Activated CD4-positive, alpha-beta T cell treated with anti-CD3 and anti-CD28 coated beads, Interleukin-2, amount 50 U/mL, for 24 hours (primary cell): Measurements from ENCODE around the gene ADRA1B.

Experiments used
- DNase-seq, 2 donors: peaks; one replicate each; pipeline ENCODE4 v3.0.0-alpha.2; 2020; ENCODE audit warnings: low read depth in 1 of 2, low spot score in 1 of 2

ADRA1B gene

GRCh38 chr5:159915904-159916840 is at the start of gene ADRA1B:
Gene ADRA1B (plus strand): TSS chr5:159916482. CDS start chr5:159916906, 424 bp downstream.
- DNase-seq: peak; percentile 21 to 42

DNA sequence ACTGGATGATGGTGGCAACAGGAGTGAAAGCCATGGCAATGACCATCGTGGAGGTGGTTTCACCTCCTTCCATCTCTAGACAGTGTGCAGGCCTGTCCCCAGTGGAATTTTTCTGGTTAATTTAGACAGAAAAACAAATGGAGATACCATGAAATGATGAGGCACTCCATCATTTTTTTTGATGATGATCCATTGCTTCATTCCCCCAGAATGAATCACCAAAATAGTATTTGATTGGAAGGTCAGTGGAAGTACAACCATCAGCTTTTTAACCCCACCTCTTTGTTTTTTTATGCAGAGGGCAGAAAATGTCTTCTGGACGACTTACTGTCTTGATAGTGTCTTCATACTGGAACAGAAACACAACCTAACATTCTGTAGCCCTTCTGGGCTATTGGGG is 42.6 kb upstream of the ADRA1B start:
- DNase-seq: no peak

GRCh38 chr5:159874263-159874662 is 42.0 kb upstream of the ADRA1B start:
- DNase-seq: no peak

DNA sequence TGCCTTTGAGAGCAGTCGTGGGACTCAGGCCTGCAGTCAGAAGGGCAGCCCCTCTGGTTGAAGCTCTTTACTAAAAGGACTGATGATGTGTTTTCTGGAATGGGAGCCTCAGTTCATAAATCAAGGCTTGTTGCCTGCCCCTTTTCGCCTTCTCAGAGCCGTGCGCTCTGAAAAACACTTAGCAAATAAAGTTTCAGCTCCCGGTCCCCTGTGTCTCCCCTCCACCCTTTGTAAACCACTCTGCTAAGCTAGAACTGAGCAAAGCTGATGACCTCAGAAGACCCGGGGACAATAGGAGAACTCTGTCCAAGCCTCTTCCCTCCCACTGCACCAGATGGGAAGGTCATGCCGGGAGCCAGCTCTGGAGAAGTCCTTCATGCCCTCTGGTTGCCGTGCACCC is 39.3 kb upstream of the ADRA1B start:
- no peak for DNase-seq

DNA sequence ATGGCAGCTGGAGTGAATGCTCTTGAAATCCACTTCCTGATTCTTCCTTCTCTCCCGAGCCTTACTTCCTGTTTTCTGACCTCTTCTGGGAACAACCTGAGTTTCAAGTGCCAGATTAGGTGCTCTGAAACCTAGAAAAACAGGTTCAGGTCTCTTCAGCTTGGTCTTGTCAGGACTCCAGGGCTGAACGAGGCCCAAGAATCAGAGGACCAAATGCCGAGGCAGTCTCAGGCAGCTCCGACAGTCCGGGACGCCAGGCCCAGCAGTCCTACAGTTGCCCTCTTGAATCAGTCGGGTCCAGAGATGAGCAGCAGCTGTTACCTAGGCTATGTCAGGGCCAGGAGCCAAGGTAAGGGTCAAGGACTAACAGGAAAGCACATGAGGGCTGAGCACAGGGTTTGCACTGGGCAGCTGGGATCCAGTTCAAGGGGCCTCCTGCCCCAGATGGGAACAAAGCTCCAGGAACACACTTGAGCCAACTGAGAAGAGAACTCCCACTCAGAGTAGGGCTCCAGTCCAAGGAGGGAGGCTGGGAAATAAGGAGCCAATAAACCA is 38.3 kb upstream of the ADRA1B start:
- DNase-seq: no peak

- no peak for DNase-seq
Measured at GRCh38 chr5:159878988-159879471, 37.3 kb upstream of the ADRA1B start.

GRCh38 chr5:159880676-159881075 is 35.6 kb upstream of the ADRA1B start:
- no peak for DNase-seq

DNA sequence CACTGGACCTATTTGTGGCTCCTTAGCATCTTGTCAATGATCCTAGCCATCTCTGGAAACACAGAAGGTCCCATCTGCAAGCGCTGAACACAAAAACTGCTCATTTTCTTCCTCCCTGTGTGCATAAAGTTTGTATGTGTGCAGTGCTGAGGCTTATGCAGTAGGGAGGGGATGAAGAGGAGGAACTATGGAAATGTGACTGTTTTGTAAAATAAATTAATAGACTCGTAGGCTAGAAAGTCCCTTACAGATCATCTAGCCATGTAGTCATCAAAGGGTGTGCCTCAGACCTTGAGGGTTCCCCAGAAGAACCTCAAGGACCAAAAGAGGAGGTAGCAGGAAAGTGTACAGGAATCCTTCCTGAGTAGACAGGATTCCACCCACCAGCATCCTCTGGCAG is 34.3 kb upstream of the ADRA1B start:
- no peak for DNase-seq

GRCh38 chr5:159883522-159883950 is 32.7 kb upstream of the ADRA1B start:
- DNase-seq: no peak

GRCh38 chr5:159884917-159885620 is 31.2 kb upstream of the ADRA1B start:
- no peak for DNase-seq

DNA sequence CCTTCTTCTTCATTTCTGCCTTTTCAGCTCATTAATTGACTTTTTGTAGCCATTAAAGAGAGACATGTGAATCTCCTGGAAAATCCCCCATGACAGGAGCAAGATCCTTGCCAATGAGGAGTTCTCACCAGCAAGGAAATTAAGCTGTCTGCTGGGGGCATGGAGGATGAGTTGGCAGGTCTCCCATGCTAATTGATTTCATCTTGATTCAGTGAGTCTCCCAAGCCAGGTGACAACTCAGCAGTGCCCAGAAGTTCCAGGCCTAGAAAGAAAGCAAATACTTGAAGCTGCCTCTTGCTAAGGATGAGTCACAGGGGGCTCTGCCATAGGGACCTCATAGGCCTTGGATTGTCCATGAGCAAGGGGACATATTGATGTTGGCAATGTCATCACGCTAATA is 30.0 kb upstream of the ADRA1B start:
- no peak for DNase-seq

DNA sequence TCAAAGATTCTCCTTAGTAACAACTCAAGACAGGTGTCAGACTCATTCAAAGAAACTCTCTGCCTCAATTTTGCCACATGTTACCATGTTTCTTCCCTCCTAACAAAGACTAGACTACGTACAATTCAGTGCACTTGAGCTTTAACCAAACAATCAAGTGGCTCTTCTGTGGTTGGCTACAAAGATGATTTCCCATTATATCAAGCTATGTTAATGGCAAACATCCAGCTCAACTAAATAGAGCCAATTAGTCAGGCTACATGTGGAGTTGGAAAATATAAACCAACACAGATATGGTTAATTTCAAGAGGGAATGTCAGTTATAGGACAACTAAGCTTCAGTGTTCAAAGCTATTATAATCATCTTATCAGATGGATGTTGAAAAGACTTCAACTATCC is 29.2 kb upstream of the ADRA1B start:
- no peak for DNase-seq

- DNase-seq: no peak
Measured at GRCh38 chr5:159888860-159889259, 27.4 kb upstream of the ADRA1B start.

DNA sequence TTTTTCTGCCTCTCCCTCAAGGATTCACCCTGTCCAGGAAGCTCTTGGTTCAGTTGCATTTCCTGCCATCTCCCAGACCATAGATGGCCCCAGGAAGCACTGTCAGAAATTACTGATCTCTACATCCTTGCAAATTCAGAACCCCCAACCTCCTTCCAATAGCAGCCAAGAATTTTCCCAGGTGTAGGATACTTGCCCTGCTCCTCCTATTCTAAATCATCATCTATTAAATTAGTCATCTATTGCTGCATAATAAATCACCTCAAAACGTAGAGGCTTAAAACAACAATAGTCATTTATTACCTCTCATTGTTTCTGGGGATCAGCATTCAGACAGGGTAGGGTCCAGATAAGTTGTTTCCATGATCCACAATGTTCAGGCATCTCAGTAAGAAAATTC is 26.1 kb upstream of the ADRA1B start:
- no peak for DNase-seq

DNA sequence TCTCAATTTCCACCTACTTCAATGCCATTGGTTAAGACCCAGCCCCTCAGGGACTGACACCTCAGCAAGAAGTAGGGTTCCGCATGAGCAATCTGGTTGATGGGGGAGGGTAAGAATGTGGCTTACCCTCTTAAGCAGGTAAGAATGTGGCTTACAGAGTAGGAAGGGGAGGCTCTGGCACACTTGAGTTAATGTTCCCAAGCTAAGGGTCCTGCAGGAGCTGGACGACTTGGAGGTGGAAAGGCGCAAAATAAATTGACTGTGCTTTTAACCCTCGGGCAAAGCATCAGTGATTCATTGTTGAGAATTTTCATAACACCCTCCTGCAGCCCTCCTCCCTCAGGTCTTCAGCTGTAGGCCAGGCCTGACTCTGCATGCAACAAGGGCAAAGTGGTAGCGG is 24.9 kb upstream of the ADRA1B start:
- no peak for DNase-seq

GRCh38 chr5:159893040-159893695 is 23.1 kb upstream of the ADRA1B start:
- no peak for DNase-seq

DNA sequence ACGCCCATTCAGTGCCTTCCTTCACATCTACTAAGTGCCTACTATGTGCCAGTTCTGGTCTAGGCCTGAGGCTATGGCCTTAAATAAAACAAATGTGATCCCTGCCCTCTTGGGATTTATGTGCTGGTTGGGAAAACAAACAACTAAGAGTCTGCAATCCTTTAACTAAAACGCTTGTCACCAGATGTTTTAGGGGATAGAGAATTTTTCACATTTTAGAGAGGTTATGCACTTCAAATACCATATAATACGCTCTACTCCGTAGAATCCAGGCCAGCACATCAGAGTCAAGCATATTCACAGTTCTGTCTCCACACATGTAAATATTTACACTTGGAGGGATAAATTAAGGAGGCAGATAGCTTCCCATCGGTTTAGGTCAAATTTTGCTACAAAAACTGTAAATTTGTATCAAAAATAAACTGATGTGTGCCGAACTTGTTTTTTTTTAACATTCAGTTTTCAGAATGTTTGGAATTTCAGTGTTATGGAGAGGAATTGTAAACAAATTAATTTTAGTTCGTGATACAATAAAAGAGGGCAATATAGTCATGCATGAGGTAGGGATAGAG is 22.0 kb upstream of the ADRA1B start:
- no peak for DNase-seq

DNA sequence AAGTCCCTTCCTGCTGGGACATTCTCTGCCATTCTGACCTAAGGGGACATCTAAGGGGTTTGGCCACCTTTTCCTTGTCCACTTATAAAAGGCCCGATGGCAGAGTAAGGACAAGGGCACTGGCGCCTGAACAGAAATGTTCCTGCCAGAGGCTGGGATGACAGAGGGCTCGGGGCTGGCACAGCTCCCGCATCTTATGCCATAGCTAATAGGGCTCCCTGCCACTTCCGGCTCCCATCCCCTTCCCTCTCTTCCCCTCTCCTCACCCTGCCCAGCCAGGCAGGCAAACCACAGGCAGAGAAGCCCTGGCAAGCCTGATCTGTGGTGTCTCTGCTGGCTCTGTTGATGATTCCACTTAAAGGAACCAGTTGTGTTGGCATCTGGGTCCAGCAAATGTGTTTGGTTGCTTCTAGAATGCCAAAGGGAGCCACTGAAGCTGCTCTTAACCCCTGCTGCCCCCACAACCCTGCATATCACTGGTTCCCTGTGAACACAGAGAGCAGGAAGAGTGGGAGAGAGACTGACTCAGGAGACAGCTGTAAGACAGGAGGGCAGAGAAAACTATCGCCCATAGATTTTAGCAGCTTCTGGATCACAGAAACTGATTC is 18.4 kb upstream of the ADRA1B start:
- DNase-seq: no peak

- no peak for DNase-seq
Measured at GRCh38 chr5:159899067-159900049, 16.9 kb upstream of the ADRA1B start.
